ENCODE measurements around the gene MAG. TPM values are rescaled to one million over a fixed set of nuclear protein-coding genes. Genes with fewer than 3 reads are reported as not detected.
A peak's percentile ranks its signal among the peaks of the same experiment; 100 is the strongest.

Gene MAG
- total and polyA plus RNA-seq, 2 of the 13 experiments (the other 11 are each of a cell fraction or from before 2014, with no cell fraction given): 0.20 to 1.3 TPM

GRCh38 chr19:35264268-35265125 lies 27.5 kb upstream of the MAG start (continued):
- TF ChIP-seq ZMYM3 (CRISPR knock-in tag; IDR thresholded peaks at IDR 0.05): no peak
- TF ChIP-seq POLR2A (IDR thresholded peaks at IDR 0.05; ENCODE audit: insufficient read depth in 1 of 2, low read depth in 2 of 2, low read length in 2 of 2): peak; percentile 21 to 61; a peak in 3 of 4 replicates
- no peak for TF ChIP-seq ZNF225 (CRISPR knock-in tag; IDR thresholded peaks at IDR 0.05)
- no peak for TF ChIP-seq ZIK1 (CRISPR knock-in tag; IDR thresholded peaks at IDR 0.05; ENCODE audit: borderline replicate concordance, low read depth)
- peak; percentile 46 for TF ChIP-seq POLR2G (IDR thresholded peaks at IDR 0.05; ENCODE audit: low read depth, low read length)
- TF ChIP-seq HNF4A (CRISPR knock-in tag; IDR thresholded peaks at IDR 0.05): no peak
- no peak for TF ChIP-seq NFYB (CRISPR knock-in tag; IDR thresholded peaks at IDR 0.05)
- no peak for TF ChIP-seq ZSCAN30 (CRISPR knock-in tag; IDR thresholded peaks at IDR 0.05)
- TF ChIP-seq RBFOX2 (IDR thresholded peaks at IDR 0.05; ENCODE audit: low read depth, low read length): peak; percentile 50; the same call in 1 of the 2 replicates
- no peak for TF ChIP-seq TCF12 (IDR thresholded peaks at IDR 0.05)
- TF ChIP-seq TCF12 (CRISPR knock-in tag; IDR thresholded peaks at IDR 0.05): no peak
- TF ChIP-seq ZNF367 (CRISPR knock-in tag; IDR thresholded peaks at IDR 0.05; ENCODE audit: borderline replicate concordance): no peak
- TF ChIP-seq KDM6A (CRISPR knock-in tag; IDR thresholded peaks at IDR 0.05; ENCODE audit: low read depth): no peak
- TF ChIP-seq NR2F1 (CRISPR knock-in tag; IDR thresholded peaks at IDR 0.05): no peak
- TF ChIP-seq ZNF652 (CRISPR knock-in tag; IDR thresholded peaks at IDR 0.05; ENCODE audit: borderline replicate concordance, low read depth): no peak
- TF ChIP-seq NFE2 (CRISPR knock-in tag; IDR thresholded peaks at IDR 0.05): no peak
- TF ChIP-seq, protein P1, sequence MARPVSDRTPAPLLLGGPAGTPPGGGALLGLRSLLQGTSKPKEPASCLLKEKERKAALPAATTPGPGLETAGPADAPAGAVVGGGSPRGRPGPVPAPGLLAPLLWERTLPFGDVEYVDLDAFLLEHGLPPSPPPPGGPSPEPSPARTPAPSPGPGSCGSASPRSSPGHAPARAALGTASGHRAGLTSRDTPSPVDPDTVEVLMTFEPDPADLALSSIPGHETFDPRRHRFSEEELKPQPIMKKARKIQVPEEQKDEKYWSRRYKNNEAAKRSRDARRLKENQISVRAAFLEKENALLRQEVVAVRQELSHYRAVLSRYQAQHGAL (CRISPR knock-in tag; IDR thresholded peaks at IDR 0.05; ENCODE audit: not compliant biosample characterization): no peak
- TF ChIP-seq ETV5 (CRISPR knock-in tag; IDR thresholded peaks at IDR 0.05; ENCODE audit: borderline replicate concordance): no peak
- TF ChIP-seq ZNF205 (CRISPR knock-in tag; IDR thresholded peaks at IDR 0.05): no peak
- TF ChIP-seq ZNF335 (CRISPR knock-in tag; IDR thresholded peaks at IDR 0.05): no peak
- TF ChIP-seq KDM2A (CRISPR knock-in tag; IDR thresholded peaks at IDR 0.05; ENCODE audit: borderline replicate concordance, low read depth): peak; percentile 25; the same call in 1 of the 2 replicates
- TF ChIP-seq NONO (IDR thresholded peaks at IDR 0.05): no peak
- TF ChIP-seq NONO (CRISPR knock-in tag; conservative IDR thresholded peaks at IDR 0.05): 0 out of 2 replicates have a peak, but pooled peaks have one; percentile 1
- no peak for TF ChIP-seq MATR3 (CRISPR knock-in tag; IDR thresholded peaks at IDR 0.05)
- TF ChIP-seq PHF21A (CRISPR knock-in tag; IDR thresholded peaks at IDR 0.05): no peak
- no peak for TF ChIP-seq ZNF256 (CRISPR knock-in tag; conservative IDR thresholded peaks at IDR 0.05)
- TF ChIP-seq PAF1 (CRISPR knock-in tag; IDR thresholded peaks at IDR 0.05): peak; percentile 60; the same call in 1 of the 2 replicates
- TF ChIP-seq FOXK1 (CRISPR knock-in tag; IDR thresholded peaks at IDR 0.05; ENCODE audit: borderline replicate concordance, low read depth): no peak
- no peak for TF ChIP-seq ZNF274 (CRISPR knock-in tag; IDR thresholded peaks at IDR 0.05)
- TF ChIP-seq ZNF781 (CRISPR knock-in tag; IDR thresholded peaks at IDR 0.05; ENCODE audit: borderline replicate concordance, not compliant biosample characterization): peak; percentile 38
- TF ChIP-seq ZNF879 (CRISPR knock-in tag; IDR thresholded peaks at IDR 0.05): no peak
- TF ChIP-seq PCBP1 (IDR thresholded peaks at IDR 0.05; ENCODE audit: borderline replicate concordance, low read depth, low read length): no peak
